GM23248 (cell line): ENCODE results near the gene DIDO1.

Source experiments
- EZH2 ChIP-seq: fragments of 200-600 bp; sonication (generic); IDR thresholded peaks from 2 replicates; pipeline ENCODE4 v1.6.1; 2018; ENCODE audit warnings: antibody characterized with exemption, mild to moderate bottlenecking; ENCODE audit not compliant: insufficient read depth, poor library complexity, severe bottlenecking
- EZH2phosphoT487 ChIP-seq: fragments of 200-600 bp; sonication (generic); IDR thresholded peaks from 2 replicates; pipeline ENCODE4 v1.6.1; 2018; ENCODE audit warnings: antibody characterized with exemption, moderate library complexity, mild to moderate bottlenecking, low read depth; ENCODE audit not compliant: insufficient read depth

DNA sequence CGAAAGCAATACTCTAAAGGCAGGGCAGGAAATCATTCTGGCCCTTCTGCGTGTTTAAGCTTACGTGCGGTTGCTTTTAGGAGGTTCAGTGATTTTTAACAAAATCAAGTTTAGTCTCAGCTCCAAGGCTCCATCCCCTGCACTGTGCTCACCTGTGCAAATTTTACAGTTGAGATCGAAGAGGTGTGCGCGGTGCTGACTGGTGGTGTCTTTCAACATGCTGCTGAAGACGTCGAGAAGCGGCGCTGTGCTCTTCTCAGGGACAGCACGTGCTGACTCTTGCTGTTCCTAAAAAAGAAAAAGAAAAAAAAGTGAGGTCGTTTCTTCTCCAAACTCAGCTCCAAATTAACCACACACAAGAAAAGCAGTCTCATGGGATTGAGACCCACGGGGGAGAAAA, 32.0 kb downstream of the DIDO1 start:
- TF ChIP-seq EZH2 (no peak), EZH2phosphoT487 (no peak)
